H9 (cell line): ENCODE data around the gene RPRD1B. TPM values are rescaled to one million over a fixed set of nuclear protein-coding genes. Genes with fewer than 3 reads are reported as not detected.
A peak's percentile ranks its signal among the peaks of the same experiment; 100 is the strongest.

Experiments
- DNase-seq: peaks from one replicate; pipeline ENCODE4 v3.0.0-alpha.2; 2017
- H2AFZ ChIP-seq: one replicate; pipeline ENCODE4 v1.6.1; 2013; ENCODE audit warnings: mild to moderate bottlenecking, low read length, control low read depth, moderate library complexity
- H2AK5ac ChIP-seq: 2 replicates; pipeline ENCODE4 v1.6.1; 2013; ENCODE audit warnings: low read length, control low read depth, mixed read lengths; ENCODE audit not compliant: insufficient read length
- H2BK120ac ChIP-seq: one replicate; pipeline ENCODE4 v1.6.1; 2013; ENCODE audit warnings: low read depth, mild to moderate bottlenecking, low read length, control low read depth, inconsistent platforms; ENCODE audit not compliant: poor library complexity, severe bottlenecking
- H2BK12ac ChIP-seq: 2 replicates; pipeline ENCODE4 v1.6.1; 2013; ENCODE audit warnings: low read length, control low read depth, mixed read lengths, low read depth; ENCODE audit not compliant: insufficient read length
- H2BK15ac ChIP-seq: 2 replicates; pipeline ENCODE4 v1.6.1; 2013; ENCODE audit warnings: low read depth, low read length, control low read depth
- H2BK20ac ChIP-seq: one replicate; pipeline ENCODE4 v1.6.1; 2013; ENCODE audit warnings: low read depth, mild to moderate bottlenecking, low read length, control low read depth, inconsistent platforms; ENCODE audit not compliant: poor library complexity, severe bottlenecking
- H2BK5ac ChIP-seq: 2 replicates; pipeline ENCODE4 v1.6.1; 2013; ENCODE audit warnings: low read length, control low read depth, mixed read lengths; ENCODE audit not compliant: insufficient read length
- H3K14ac ChIP-seq: 2 replicates; pipeline ENCODE4 v1.6.1; 2013; ENCODE audit warnings: low read length, control low read depth; ENCODE audit not compliant: insufficient read depth
- H3K18ac ChIP-seq: 2 replicates; pipeline ENCODE4 v1.6.1; 2013; ENCODE audit warnings: low read depth, mild to moderate bottlenecking, mixed read lengths, low read length, control low read depth; ENCODE audit not compliant: insufficient read length
- H3K23ac ChIP-seq: 2 replicates; pipeline ENCODE4 v1.6.1; 2013; ENCODE audit warnings: low read length, control low read depth, mixed read lengths, low read depth; ENCODE audit not compliant: insufficient read length
- H3K23me2 ChIP-seq: 2 replicates; pipeline ENCODE4 v1.6.1; 2013; ENCODE audit warnings: low read depth, mild to moderate bottlenecking, mixed read lengths, low read length, control low read depth; ENCODE audit not compliant: insufficient read length, poor library complexity, severe bottlenecking
- H3K27ac ChIP-seq: 2 replicates; pipeline ENCODE4 v1.5.1; 2013; ENCODE audit warnings: low read length, control low read depth, mixed read lengths, low read depth; ENCODE audit not compliant: insufficient read length
- H3K27me3 ChIP-seq: 2 replicates; pipeline ENCODE4 v1.6.1; 2013; ENCODE audit warnings: low read length, control low read depth, inconsistent platforms; ENCODE audit not compliant: insufficient read depth
- H3K4ac ChIP-seq: 2 replicates; pipeline ENCODE4 v1.6.1; 2013; ENCODE audit warnings: low read depth, mild to moderate bottlenecking, control low read depth, inconsistent platforms, low read length, moderate library complexity
- H3K4me1 ChIP-seq: 2 replicates; pipeline ENCODE4 v1.6.1; 2013; ENCODE audit warnings: low read length, control low read depth, inconsistent platforms; ENCODE audit not compliant: insufficient read depth
- H3K4me2 ChIP-seq: 2 replicates; pipeline ENCODE4 v1.6.1; 2013; ENCODE audit warnings: low read length, control low read depth, mixed read lengths; ENCODE audit not compliant: insufficient read length, insufficient read depth
- H3K56ac ChIP-seq: 2 replicates; pipeline ENCODE4 v1.6.1; 2013; ENCODE audit warnings: low read depth, mild to moderate bottlenecking, mixed read lengths, low read length, control low read depth; ENCODE audit not compliant: insufficient read length
- H3K79me1 ChIP-seq: 2 replicates; pipeline ENCODE4 v1.6.1; 2013; ENCODE audit warnings: low read depth, mild to moderate bottlenecking, moderate library complexity, low read length, control low read depth, inconsistent platforms; ENCODE audit not compliant: insufficient read depth, poor library complexity, severe bottlenecking
- H3K79me2 ChIP-seq: 2 replicates; pipeline ENCODE4 v1.6.1; 2013; ENCODE audit warnings: low read length, control low read depth, inconsistent platforms; ENCODE audit not compliant: insufficient read depth
- H3K9ac ChIP-seq: 2 replicates; pipeline ENCODE4 v1.6.1; 2013; ENCODE audit warnings: low read length, control low read depth, mixed read lengths; ENCODE audit not compliant: insufficient read length; ENCODE audit errors: extremely low read depth
- H3K9me3 ChIP-seq: one replicate; pipeline ENCODE4 v1.6.1; 2013; ENCODE audit warnings: low read depth, low read length, inconsistent platforms; ENCODE audit not compliant: control insufficient read depth
- H3T11ph ChIP-seq: one replicate; pipeline ENCODE4 v1.6.1; 2013; ENCODE audit warnings: mild to moderate bottlenecking, low read length, control low read depth, inconsistent platforms
- H4K20me1 ChIP-seq: one replicate; pipeline ENCODE4 v1.6.1; 2013; ENCODE audit not compliant: control insufficient read depth, insufficient read length, insufficient read depth
- H4K5ac ChIP-seq: 2 replicates; pipeline ENCODE4 v1.6.1; 2013; ENCODE audit warnings: low read depth, mild to moderate bottlenecking, mixed read lengths, low read length, control low read depth; ENCODE audit not compliant: insufficient read length
- H4K8ac ChIP-seq: replicated peaks from 2 replicates; pipeline ENCODE4 v1.6.1; 2013; ENCODE audit warnings: low read length, control low read depth, mixed read lengths, low read depth; ENCODE audit not compliant: insufficient read length
- H4K91ac ChIP-seq: 2 replicates; pipeline ENCODE4 v1.6.1; 2013; ENCODE audit warnings: low read depth, mild to moderate bottlenecking, moderate library complexity, mixed read lengths, low read length, control low read depth; ENCODE audit not compliant: insufficient read length
- H3K27ac Mint-ChIP-seq, 3 experiments: 2 replicates in 2 of 3; 3 replicates in 1 of 3; pipeline ENCODE4 v1.8.0; 2020 to 2021; ENCODE audit warnings: mixed read lengths in 3 of 3, mild to moderate bottlenecking in 1 of 3, moderate library complexity in 1 of 3
- H3K27me3 Mint-ChIP-seq: 2 replicates; pipeline ENCODE4 v1.8.0; 2021; ENCODE audit warnings: low read depth, mild to moderate bottlenecking, moderate library complexity, mixed read lengths
- H3K36me3 Mint-ChIP-seq, 3 experiments: 2 replicates in 2 of 3; 3 replicates in 1 of 3; pipeline ENCODE4 v1.8.0; 2020 to 2021; ENCODE audit warnings: low read depth in 3 of 3, mixed read lengths in 3 of 3; ENCODE audit not compliant: insufficient read depth in 1 of 3
- H3K4me1 Mint-ChIP-seq, 2 experiments: 2 replicates each; pipeline ENCODE4 v1.8.0; 2020; ENCODE audit warnings: mixed read lengths in 2 of 2
- H3K4me3 Mint-ChIP-seq, 2 experiments: 2 replicates in 1 of 2; 3 replicates in 1 of 2; pipeline ENCODE4 v1.8.0; 2020 to 2021; ENCODE audit warnings: mild to moderate bottlenecking in 2 of 2, mixed read lengths in 2 of 2, moderate library complexity in 1 of 2
- H3K9me3 Mint-ChIP-seq, 2 experiments: 2 replicates in 1 of 2; 3 replicates in 1 of 2; pipeline ENCODE4 v1.8.0; 2020; ENCODE audit warnings: mild to moderate bottlenecking in 2 of 2, mixed read lengths in 2 of 2, moderate library complexity in 1 of 2
- CTCF ChIP-seq: fragments of 200-600 bp; sonication (generic); conservative IDR thresholded peaks from 3 replicates; pipeline ENCODE4 v1.8.0; 2021; ENCODE audit warnings: antibody characterized with exemption, mild to moderate bottlenecking
- WGBS: extraction: QIAGEN DNeasy Blood & Tissue Kit; methylation state at CpG from one replicate; pipeline ENCODE4 v1.1.7; 2013; ENCODE audit warnings: missing lambda C conversion rate, low lambda C conversion rate, mixed read lengths; ENCODE audit not compliant: insufficient read length; ENCODE audit errors: extremely low coverage; 5-methylcytosine and 5-hydroxymethylcytosine counted together
- total RNA-seq: library from RNA; stranded (reverse); gene quantifications from 2 replicates; pipeline ENCODE4 v1.2.1, GENCODE V29; 2021

Gene RPRD1B
- total RNA-seq, 1 experiment from 2014 or later: 34.3 TPM

- Histone ChIP-seq H3K18ac (no peak overlapping the region), H3K4me2 (no peak overlapping the region), H3K79me2 (no peaks in the 10 kb centered on the region), H3K23ac (no peak overlapping the region), H2AK5ac (no peak overlapping the region), H3K14ac (no peak overlapping the region), H2AFZ (no peak overlapping the region), H2BK120ac (no peak overlapping the region), H3K4me1 (no peaks in the 10 kb centered on the region; the same call in 1 of the 2 replicates), H3K79me1 (no peaks in the 10 kb centered on the region), H3K4ac (no peak overlapping the region), H2BK15ac (no peak overlapping the region), H3T11ph (no peak overlapping the region), H4K91ac (no peak overlapping the region), H3K27me3 (no peaks in the 10 kb centered on the region), H4K20me1 (no peaks in the 10 kb centered on the region), H2BK5ac (no peak overlapping the region), H3K23me2 (no peaks in the 10 kb centered on the region), H3K9me3 (no peaks in the 10 kb centered on the region), H4K5ac (no peak overlapping the region), H2BK12ac (no peak overlapping the region), H3K56ac (no peak overlapping the region), H3K9ac (no peak overlapping the region), H3K27ac (no peak overlapping the region), H2BK20ac (no peak overlapping the region), H4K8ac (no peak overlapping the region)
- H3K27ac Mint-ChIP-seq: peak overlapping the region in 1 of 3 experiments; percentile 66; a peak in 2 of 7 replicates
- H3K36me3 Mint-ChIP-seq: no peaks in the 10 kb centered on the region
- no CpG with 5 or more reads among the region's 9 CpGs for WGBS
- no peaks in the 10 kb centered on the region; the same call in none of the 2 replicates for H3K27me3 Mint-ChIP-seq
- H3K9me3 Mint-ChIP-seq: no peaks in the 10 kb centered on the region
- TF ChIP-seq CTCF: no peak
- H3K4me1 Mint-ChIP-seq: peaks cover 4% of the 10 kb centered on the region in 2 experiments; a peak in 2 of 4 replicates
- no peak overlapping the region for H3K4me3 Mint-ChIP-seq
- DNase-seq: no peak
These were observed 94.5 kb downstream of the RPRD1B start for GRCh38 chr20:38127920-38128528.
